KMS-11 (cell line): Measurements from ENCODE around the gene NR2C1.

Source experiments
- H2AFZ ChIP-seq: fragments of 200-600 bp; sonication (generic); 2 replicates; pipeline ENCODE4 v1.6.1; 2016; ENCODE audit warnings: antibody characterized with exemption, mixed run types, low read depth
- H3K27ac ChIP-seq: fragments of 200-600 bp; sonication (generic); 2 replicates; pipeline ENCODE4 v1.6.1; 2016; ENCODE audit warnings: mild to moderate bottlenecking, mixed run types
- H3K27me3 ChIP-seq: fragments of 200-600 bp; sonication (generic); 2 replicates; pipeline ENCODE4 v1.6.1; 2017; ENCODE audit warnings: mild to moderate bottlenecking, low read depth, mixed run types, moderate library complexity; ENCODE audit not compliant: insufficient read depth
- H3K36me3 ChIP-seq: fragments of 200-600 bp; sonication (generic); 2 replicates; pipeline ENCODE4 v1.6.1; 2017; ENCODE audit warnings: mild to moderate bottlenecking, mixed run types; ENCODE audit not compliant: insufficient read depth
- H3K4me1 ChIP-seq: fragments of 200-600 bp; sonication (generic); 2 replicates; pipeline ENCODE4 v1.6.1; 2016; ENCODE audit warnings: mild to moderate bottlenecking, low read depth, mixed run types; ENCODE audit not compliant: poor library complexity, severe bottlenecking
- H3K4me2 ChIP-seq: fragments of 200-600 bp; sonication (generic); 2 replicates; pipeline ENCODE4 v1.7.0; 2016; ENCODE audit warnings: mild to moderate bottlenecking, mixed run types
- H3K4me3 ChIP-seq: fragments of 200-600 bp; sonication (generic); IDR thresholded peaks from 2 replicates; pipeline ENCODE4 v1.6.1; 2017; ENCODE audit warnings: low read depth, low read length, mixed read lengths; ENCODE audit not compliant: insufficient read depth
- H3K79me2 ChIP-seq: fragments of 200-600 bp; sonication (generic); 2 replicates; pipeline ENCODE4 v1.6.1; 2016; ENCODE audit warnings: low read depth, mixed run types; ENCODE audit not compliant: insufficient read depth
- H3K9ac ChIP-seq: fragments of 200-600 bp; sonication (generic); 2 replicates; pipeline ENCODE4 v1.6.1; 2016; ENCODE audit warnings: mild to moderate bottlenecking, mixed run types
- H4K20me1 ChIP-seq: fragments of 200-600 bp; sonication (generic); 2 replicates; pipeline ENCODE4 v1.6.1; 2016; ENCODE audit warnings: mild to moderate bottlenecking, mixed run types; ENCODE audit not compliant: insufficient read depth
- CTCF ChIP-seq: fragments of 200-600 bp; sonication (generic); conservative IDR thresholded peaks from 2 replicates; pipeline ENCODE4 v1.6.1; 2017; ENCODE audit warnings: low read depth, mild to moderate bottlenecking, antibody characterized with exemption, low read length, moderate library complexity, mixed read lengths

Gene NR2C1

GRCh38 chr12:95072900-95073697 is at the start of gene NR2C1:
Gene NR2C1 (minus strand): TSS chr12:95073618. CDS start chr12:95067384, 6,234 bp downstream.
- peak within 1 kb of the TSS; percentile 44; the same call in 1 of the 2 replicates for H3K9ac ChIP-seq
- peak within 1 kb of the TSS; percentile 90 for H2AFZ ChIP-seq
- H3K4me2 ChIP-seq: peak within 1 kb of the TSS; percentile 80
- H3K27ac ChIP-seq: no peak within 1 kb of the TSS; the same call in 1 of the 2 replicates
- H3K27me3 ChIP-seq: no peaks in the 10 kb centered on the region
- H3K36me3 ChIP-seq: no peaks in the 10 kb centered on the region
- H3K4me3 ChIP-seq: no peak within 1 kb of the TSS
- H3K79me2 ChIP-seq: peaks cover 13% of the 10 kb centered on the region; the same call in 1 of the 2 replicates
- H3K4me1 ChIP-seq: peaks cover 3% of the 10 kb centered on the region
- TF ChIP-seq CTCF: no peak
- no peaks in the 10 kb centered on the region for H4K20me1 ChIP-seq

GRCh38 chr12:95118788-95119179 is 45.4 kb upstream of the NR2C1 start:
- TF ChIP-seq CTCF: no peak
- H3K4me2 ChIP-seq: no peak overlapping the region
- no peaks in the 10 kb centered on the region for H3K79me2 ChIP-seq
- no peak overlapping the region for H2AFZ ChIP-seq
- H3K4me1 ChIP-seq: peaks cover 11% of the 10 kb centered on the region
- no peak overlapping the region for H3K27ac ChIP-seq
- no peaks in the 10 kb centered on the region for H3K27me3 ChIP-seq
- H3K36me3 ChIP-seq: no peaks in the 10 kb centered on the region
- H4K20me1 ChIP-seq: no peaks in the 10 kb centered on the region
- H3K9ac ChIP-seq: no peak overlapping the region
- H3K4me3 ChIP-seq: no peak overlapping the region

GRCh38 chr12:95118138-95118787 is 44.8 kb upstream of the NR2C1 start:
- Histone ChIP-seq H3K79me2 (no peaks in the 10 kb centered on the region), H3K4me2 (no peak overlapping the region), H3K4me1 (peaks cover 11% of the 10 kb centered on the region), H3K36me3 (no peaks in the 10 kb centered on the region), H3K27me3 (no peaks in the 10 kb centered on the region), H3K9ac (no peak overlapping the region), H4K20me1 (no peaks in the 10 kb centered on the region), H2AFZ (no peak overlapping the region), H3K27ac (no peak overlapping the region), H3K4me3 (no peak overlapping the region)
- no peak for TF ChIP-seq CTCF

- H2AFZ ChIP-seq: no peak overlapping the region
- H3K27ac ChIP-seq: no peak overlapping the region
- H3K9ac ChIP-seq: no peak overlapping the region
- no peaks in the 10 kb centered on the region for H3K79me2 ChIP-seq
- H3K4me1 ChIP-seq: peaks cover 11% of the 10 kb centered on the region
- no peak overlapping the region for H3K4me3 ChIP-seq
- no peak overlapping the region for H3K4me2 ChIP-seq
- H4K20me1 ChIP-seq: no peaks in the 10 kb centered on the region
- peak; percentile 79 for TF ChIP-seq CTCF
- no peaks in the 10 kb centered on the region for H3K36me3 ChIP-seq
- no peaks in the 10 kb centered on the region for H3K27me3 ChIP-seq
Measured at GRCh38 chr12:95117178-95117599, 43.8 kb upstream of the NR2C1 start.
